HCT116 (cell line): ENCODE data around the gene ZBTB7B. TPM values are rescaled to one million over a fixed set of nuclear protein-coding genes. Genes with fewer than 3 reads are reported as not detected.

ENCODE experiments used
- ATAC-seq: fragments of 200-7000 bp; cut with Tn5 transposase; 2 replicates; pipeline ENCODE4 v1.9.1; 2020; ENCODE audit warnings: mild to moderate bottlenecking, moderate library complexity
- BruUV-seq: library from RNA; stranded (reverse); fragments of 400-500 nt; replicated peaks from 2 replicates; lab custom pipeline; 2021; lab: Mats Ljungman, UMichigan
- CTCF ChIA-PET: fragments of 300-600 bp; sonication (Branson Sonifier 250); formaldehyde crosslinking; loops from one replicate; lab custom pipeline; 2021; ENCODE audit warnings: antibody characterized with exemption; lab: Charles Lee
- POLR2A ChIA-PET: fragments of 300-600, 350-600 bp; sonication (Branson Sonifier 250); formaldehyde crosslinking; loops from one replicate; lab custom pipeline; 2021; ENCODE audit warnings: antibody characterized with exemption; lab: Charles Lee
- RAD21 ChIA-PET, 2 experiments: fragments of 300-600 bp; sonication (Branson Sonifier 250); formaldehyde crosslinking; loops; one replicate each; lab custom pipeline; 2023; ENCODE audit warnings: low total read pairs in 2 of 2; ENCODE audit not compliant: uncharacterized antibody in 2 of 2, unreplicated experiment in 2 of 2, low non-redundant PET in 1 of 2; lab: Charles Lee
- DNase-seq: peaks from one replicate; pipeline ENCODE4 v3.0.0-alpha.2; 2010; ENCODE audit warnings: low read depth, low spot score
- H2AFZ ChIP-seq: fragments of 200-600 bp; shearing (Covaris generic), sonication (generic); 2 replicates; pipeline ENCODE4 v1.6.1; 2017; ENCODE audit warnings: low read depth, mixed run types, mixed read lengths, antibody characterized with exemption, low read length; ENCODE audit not compliant: poor library complexity, severe bottlenecking
- H3K27ac ChIP-seq: 2 replicates; pipeline ENCODE4 v1.5.1; 2012; ENCODE audit warnings: low read depth, low read length
- H3K27me3 ChIP-seq: fragments of 200-600 bp; sonication (generic); 2 replicates; pipeline ENCODE4 v1.6.1; 2016; ENCODE audit warnings: mixed run types, low read length, mixed read lengths; ENCODE audit not compliant: insufficient read depth
- H3K36me3 ChIP-seq, 2 experiments: fragments of 200-500 bp in 1 of 2; fragments of 200-600 bp in 1 of 2; sonication (Bioruptor generic) in 1 of 2; sonication (generic) in 1 of 2; 2 replicates each; pipeline versions ENCODE4 v1.5.1 to v1.6.1; 2014 to 2016; ENCODE audit warnings: low read length in 2 of 2, inconsistent platforms in 1 of 2, mixed read lengths in 1 of 2, mixed run types in 1 of 2; ENCODE audit not compliant: insufficient read depth in 2 of 2, control insufficient read depth in 1 of 2
- H3K4me1 ChIP-seq, 2 experiments: fragments of 200-600 bp in 1 of 2; sonication (generic) in 1 of 2; 2 replicates each; pipeline versions ENCODE4 v1.5.1 to v1.6.1; 2012 to 2017; ENCODE audit warnings: low read length in 2 of 2, inconsistent platforms in 1 of 2, mild to moderate bottlenecking in 1 of 2, mixed read lengths in 1 of 2, mixed run types in 1 of 2, moderate library complexity in 1 of 2; ENCODE audit not compliant: insufficient read depth in 2 of 2, control insufficient read depth in 1 of 2
- H3K4me2 ChIP-seq: fragments of 200-600 bp; sonication (generic); 2 replicates; pipeline ENCODE4 v1.6.1; 2017; ENCODE audit warnings: mixed run types, low read length, mixed read lengths
- H3K4me3 ChIP-seq, 2 experiments: fragments of 200-600 bp in 1 of 2; sonication (generic) in 1 of 2; replicated peaks in 1 of 2; 2 replicates each; pipeline ENCODE4 v1.5.1; 2011 to 2016; ENCODE audit warnings: low read length in 2 of 2, control low read depth in 1 of 2, low read depth in 1 of 2, mild to moderate bottlenecking in 1 of 2, mixed read lengths in 1 of 2, mixed run types in 1 of 2
- H3K79me2 ChIP-seq: fragments of 200-600 bp; sonication (generic); 2 replicates; pipeline ENCODE4 v1.6.1; 2017; ENCODE audit warnings: mild to moderate bottlenecking, mixed run types, low read length, moderate library complexity, mixed read lengths; ENCODE audit not compliant: insufficient read depth
- H3K9ac ChIP-seq: fragments of 200-600 bp; sonication (generic); 2 replicates; pipeline ENCODE4 v1.6.1; 2016; ENCODE audit warnings: low read length, mixed read lengths
- H3K9me2 ChIP-seq: fragments of 200-600 bp; sonication (generic), shearing (Covaris generic); 2 replicates; pipeline ENCODE4 v1.6.1; 2017; ENCODE audit warnings: mixed run types, mild to moderate bottlenecking, moderate library complexity; ENCODE audit not compliant: insufficient read depth
- H3K9me3 ChIP-seq, 2 experiments: fragments of 200-500 bp in 1 of 2; fragments of 200-600 bp in 1 of 2; sonication (Bioruptor generic) in 1 of 2; sonication (generic) in 1 of 2; 2 replicates each; pipeline ENCODE4 v1.6.1; 2014 to 2017; ENCODE audit warnings: low read length in 2 of 2, mixed read lengths in 2 of 2, inconsistent platforms in 1 of 2, low read depth in 1 of 2, mild to moderate bottlenecking in 1 of 2, mixed run types in 1 of 2, moderate library complexity in 1 of 2; ENCODE audit not compliant: control insufficient read depth in 1 of 2, insufficient read depth in 1 of 2
- H4K20me1 ChIP-seq: fragments of 200-600 bp; sonication (generic), shearing (Covaris generic); 2 replicates; pipeline ENCODE4 v1.6.1; 2017; ENCODE audit warnings: mixed run types, mild to moderate bottlenecking, moderate library complexity; ENCODE audit not compliant: insufficient read depth
- intact Hi-C: fragments of 100-400 bp; cut with micrococcal nuclease; formaldehyde crosslinking; loops from 2 replicates; pipeline ENCODE4 v1.10.0; 2022
- total RNA-seq: library from RNA; stranded (reverse); gene quantifications from one replicate; pipeline ENCODE4 v1.2.1, GENCODE V29; 2021; ENCODE audit not compliant: unreplicated experiment
- TF ChIP-seq, protein P1 (sequence below): IDR thresholded peaks from 2 replicates; pipeline ENCODE4 v1.6.1; 2012
- TF ChIP-seq, protein P2 (sequence below), 3 experiments: fragments of 200-600 bp in 1 of 3; sonication (generic) in 1 of 3; IDR thresholded peaks in 2 of 3; conservative IDR thresholded peaks in 1 of 3; 2 replicates each; pipeline ENCODE4 v1.5.1; 2012 to 2017; ENCODE audit warnings: low read depth in 2 of 3, low read length in 2 of 3, antibody characterized with exemption in 1 of 3, borderline replicate concordance in 1 of 3, control low read depth in 1 of 3, mild to moderate bottlenecking in 1 of 3, mixed read lengths in 1 of 3, mixed run types in 1 of 3, moderate library complexity in 1 of 3; ENCODE audit not compliant: insufficient read depth in 1 of 3

The ZBTB7B gene
- total RNA-seq, 1 experiment from 2014 or later: 57.0 TPM

DNA sequence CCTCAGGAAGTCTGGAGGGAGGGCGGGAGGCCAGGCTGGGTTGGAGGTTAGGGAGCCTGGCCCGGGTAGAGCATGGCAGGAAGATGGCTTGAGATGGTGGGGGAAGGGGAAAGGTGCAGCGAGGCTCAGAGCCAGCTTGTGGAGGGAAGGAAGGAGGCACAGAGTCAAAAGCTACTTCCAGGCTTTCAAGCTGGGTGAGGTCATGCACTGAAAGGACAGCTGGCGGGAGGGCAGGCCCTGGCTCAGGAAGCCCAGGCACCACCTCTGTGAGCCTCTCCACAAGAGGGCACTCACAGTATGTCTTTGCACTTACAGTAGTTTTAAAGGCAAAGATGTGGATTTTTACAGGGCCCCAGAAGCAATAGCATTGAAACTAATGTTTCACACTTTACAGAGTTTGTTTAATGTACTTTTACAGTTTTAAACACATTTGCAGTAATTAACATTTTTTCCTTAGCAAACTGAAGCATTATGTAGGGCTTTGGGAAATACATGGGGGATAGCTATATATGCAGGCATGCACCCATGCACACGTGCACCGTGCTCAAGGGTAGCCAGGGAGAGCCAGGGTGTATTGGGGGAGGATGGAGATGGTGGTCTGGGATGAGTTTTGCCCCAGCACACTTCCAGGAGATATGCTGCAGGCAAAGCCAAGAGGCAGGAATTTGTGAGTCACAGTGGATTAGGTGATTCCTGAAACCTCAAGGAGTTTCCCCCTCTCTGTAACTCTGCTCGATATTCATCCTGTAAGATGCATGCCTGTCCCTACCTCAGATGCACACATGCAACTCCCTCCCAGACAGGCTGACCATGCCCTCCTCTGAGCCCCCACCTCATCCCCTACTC lies 42.4 kb downstream of the ZBTB7B start:
- H3K4me3 ChIP-seq: no peak overlapping the region
- RAD21 ChIA-PET: interaction anchor here (0.6 to 1.8 kb wide), 4 partner anchors 35 to 375 kb away, joined by 3 to 12 read pairs (median 4); no protein-coding TSS in a partner anchor
- POLR2A ChIA-PET: interaction anchor here (0.7 to 1.7 kb wide), 3 partner anchors 15 to 46 kb away, joined by 4 to 6 read pairs (median 5); no protein-coding TSS in a partner anchor
- BruUV-seq: no TSS peak
- no peak for DNase-seq
- H3K36me3 ChIP-seq: no peaks in the 10 kb centered on the region
- peak overlapping the region; percentile 27 for H3K4me2 ChIP-seq
- H3K27me3 ChIP-seq: no peaks in the 10 kb centered on the region
- no peak overlapping the region for H2AFZ ChIP-seq
- no peaks in the 10 kb centered on the region for H4K20me1 ChIP-seq
- H3K4me1 ChIP-seq: peaks cover 14 to 32% of the 10 kb centered on the region in 2 experiments
- no peak overlapping the region for H3K9ac ChIP-seq
- CTCF ChIA-PET: interaction anchor here (0.5 to 4.0 kb wide), 18 partner anchors 10 to 127 kb away, joined by 3 to 32 read pairs (median 4); partner anchors contain the start of genes EFNA3, FLAD1 and KRTCAP2
- H3K27ac ChIP-seq: no peak overlapping the region
- peak; percentile 95 for ATAC-seq
- no peaks in the 10 kb centered on the region for H3K9me2 ChIP-seq
- intact Hi-C loops: loop anchor here (1.0 kb wide), 1 partner anchor 40 kb away; no protein-coding TSS in a partner anchor
- no peaks in the 10 kb centered on the region for H3K79me2 ChIP-seq
- H3K9me3 ChIP-seq: no peaks in the 10 kb centered on the region
- TF ChIP-seq, protein P1, sequence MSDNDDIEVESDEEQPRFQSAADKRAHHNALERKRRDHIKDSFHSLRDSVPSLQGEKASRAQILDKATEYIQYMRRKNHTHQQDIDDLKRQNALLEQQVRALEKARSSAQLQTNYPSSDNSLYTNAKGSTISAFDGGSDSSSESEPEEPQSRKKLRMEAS: no peak
- TF ChIP-seq, protein P2, sequence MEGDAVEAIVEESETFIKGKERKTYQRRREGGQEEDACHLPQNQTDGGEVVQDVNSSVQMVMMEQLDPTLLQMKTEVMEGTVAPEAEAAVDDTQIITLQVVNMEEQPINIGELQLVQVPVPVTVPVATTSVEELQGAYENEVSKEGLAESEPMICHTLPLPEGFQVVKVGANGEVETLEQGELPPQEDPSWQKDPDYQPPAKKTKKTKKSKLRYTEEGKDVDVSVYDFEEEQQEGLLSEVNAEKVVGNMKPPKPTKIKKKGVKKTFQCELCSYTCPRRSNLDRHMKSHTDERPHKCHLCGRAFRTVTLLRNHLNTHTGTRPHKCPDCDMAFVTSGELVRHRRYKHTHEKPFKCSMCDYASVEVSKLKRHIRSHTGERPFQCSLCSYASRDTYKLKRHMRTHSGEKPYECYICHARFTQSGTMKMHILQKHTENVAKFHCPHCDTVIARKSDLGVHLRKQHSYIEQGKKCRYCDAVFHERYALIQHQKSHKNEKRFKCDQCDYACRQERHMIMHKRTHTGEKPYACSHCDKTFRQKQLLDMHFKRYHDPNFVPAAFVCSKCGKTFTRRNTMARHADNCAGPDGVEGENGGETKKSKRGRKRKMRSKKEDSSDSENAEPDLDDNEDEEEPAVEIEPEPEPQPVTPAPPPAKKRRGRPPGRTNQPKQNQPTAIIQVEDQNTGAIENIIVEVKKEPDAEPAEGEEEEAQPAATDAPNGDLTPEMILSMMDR (IDR thresholded peaks at IDR 0.05 in 2 of 3, conservative IDR thresholded peaks at IDR 0.05 in 1 of 3; ENCODE audit: borderline replicate concordance in 1 of 3, insufficient read depth in 1 of 3, low read depth in 2 of 3, low read length in 2 of 3): peak in 2 of 3 experiments; percentile 77 to 80; a peak in 4 of 6 replicates
- TF ChIP-seq, all 23 proteins: peak for 1
